Skeletal muscle cell (primary cell): ENCODE measurements around the gene JAK1.
"Not testable (repeated sequence)": the region's sequence is repeated elsewhere in the genome, so short reads cannot be mapped to it uniquely, and the experiment has no call there.

Experiments used
- DNase-seq: peaks from one replicate; pipeline ENCODE4 v3.0.0-alpha.2; 2010; ENCODE audit warnings: low read depth
- H3K4me3 ChIP-seq: 2 replicates; pipeline ENCODE4 v1.5.1; 2011; ENCODE audit warnings: low read depth, mild to moderate bottlenecking, control low read depth, low read length, moderate library complexity

JAK1 gene

DNA sequence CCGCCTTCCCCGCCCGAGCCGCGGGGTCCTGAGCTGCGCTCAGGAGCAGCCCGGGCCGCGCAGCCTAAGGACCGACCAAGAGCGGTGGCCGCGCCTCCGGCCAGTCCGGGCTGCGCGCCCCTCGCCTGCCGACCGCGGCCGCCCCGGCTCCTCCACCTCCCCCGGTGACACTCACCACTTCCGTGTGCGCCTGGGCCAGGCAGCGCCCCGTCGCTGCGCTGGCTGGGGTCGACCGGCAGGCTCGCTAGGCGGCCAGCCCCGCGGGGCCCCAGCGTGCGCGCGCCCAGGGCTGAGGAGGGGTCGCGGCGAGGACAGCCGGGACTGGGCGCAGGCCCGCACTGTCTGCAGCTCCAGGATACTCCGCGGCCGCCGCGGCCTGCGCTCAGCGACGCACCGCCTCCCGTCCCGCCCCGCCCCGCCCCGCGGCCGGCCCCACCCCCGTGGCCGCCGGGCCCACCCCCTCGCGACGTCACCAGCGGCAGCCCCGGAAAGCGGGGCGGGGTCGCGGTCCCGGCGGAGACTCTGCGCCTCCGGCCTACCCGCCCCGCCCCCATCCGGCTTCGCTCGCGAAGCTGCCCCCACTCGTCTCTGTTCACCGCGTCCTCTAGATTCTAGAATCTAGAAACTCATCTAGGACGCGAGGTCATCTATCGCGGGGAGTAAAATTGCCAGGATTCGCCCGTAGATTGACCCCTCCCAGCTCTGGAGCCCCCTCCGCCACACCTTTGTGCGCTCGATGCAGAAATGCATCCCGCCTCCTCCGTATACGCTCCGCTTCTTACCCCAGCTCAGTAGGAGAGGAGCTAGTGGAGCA, at the start of gene JAK1:
TSS of gene JAK1 (minus strand) at position 392 of the 814 bp plus-strand sequence. CDS start 80,285 bp downstream, outside the sequence.
- peak within 1 kb of the TSS; percentile 92 for H3K4me3 ChIP-seq
- DNase-seq, result peak; percentile 38

DNA sequence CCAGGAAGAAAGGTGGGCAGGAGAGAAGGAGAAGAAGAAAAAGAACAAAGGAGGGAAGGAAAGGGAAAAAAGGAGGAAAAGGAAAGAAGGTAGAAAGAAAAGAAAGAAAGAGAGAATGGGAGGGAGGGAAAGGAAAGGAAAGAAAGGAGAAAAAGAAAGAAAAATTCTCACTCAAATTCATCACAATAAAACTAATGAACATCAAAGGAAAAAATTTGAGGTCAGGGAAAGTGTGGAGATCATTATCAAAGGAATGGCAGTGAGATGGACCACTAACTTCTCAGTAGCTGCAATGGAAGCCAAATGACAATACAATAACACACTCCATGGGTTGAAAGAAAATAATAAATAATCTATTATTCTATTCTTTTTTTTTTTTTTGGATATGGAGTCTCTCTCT, 48.0 kb upstream of the JAK1 start:
- DNase-seq, result no peak
- no peak overlapping the region for H3K4me3 ChIP-seq

DNA sequence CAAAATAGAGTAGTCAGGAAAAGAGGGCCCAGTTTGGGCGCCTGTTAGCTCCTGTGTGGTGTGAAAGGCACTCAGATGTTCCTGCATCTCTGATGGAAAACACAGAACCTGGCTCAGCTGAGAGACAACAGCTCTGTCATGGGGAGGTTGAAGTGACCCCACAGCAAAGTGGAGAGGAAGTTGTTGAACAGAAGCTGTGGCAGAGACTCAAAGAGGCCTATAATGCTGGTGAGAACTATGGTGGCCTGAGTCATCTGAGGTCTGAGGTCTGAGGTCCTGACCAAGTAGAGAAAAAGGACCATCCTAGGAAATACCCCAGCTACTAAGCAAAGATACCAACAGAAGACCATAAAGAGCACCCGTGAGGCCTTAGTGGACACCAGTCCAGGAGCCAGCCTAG, 45.6 kb upstream of the JAK1 start:
- DNase-seq, result no peak
- no peak overlapping the region for H3K4me3 ChIP-seq

DNA sequence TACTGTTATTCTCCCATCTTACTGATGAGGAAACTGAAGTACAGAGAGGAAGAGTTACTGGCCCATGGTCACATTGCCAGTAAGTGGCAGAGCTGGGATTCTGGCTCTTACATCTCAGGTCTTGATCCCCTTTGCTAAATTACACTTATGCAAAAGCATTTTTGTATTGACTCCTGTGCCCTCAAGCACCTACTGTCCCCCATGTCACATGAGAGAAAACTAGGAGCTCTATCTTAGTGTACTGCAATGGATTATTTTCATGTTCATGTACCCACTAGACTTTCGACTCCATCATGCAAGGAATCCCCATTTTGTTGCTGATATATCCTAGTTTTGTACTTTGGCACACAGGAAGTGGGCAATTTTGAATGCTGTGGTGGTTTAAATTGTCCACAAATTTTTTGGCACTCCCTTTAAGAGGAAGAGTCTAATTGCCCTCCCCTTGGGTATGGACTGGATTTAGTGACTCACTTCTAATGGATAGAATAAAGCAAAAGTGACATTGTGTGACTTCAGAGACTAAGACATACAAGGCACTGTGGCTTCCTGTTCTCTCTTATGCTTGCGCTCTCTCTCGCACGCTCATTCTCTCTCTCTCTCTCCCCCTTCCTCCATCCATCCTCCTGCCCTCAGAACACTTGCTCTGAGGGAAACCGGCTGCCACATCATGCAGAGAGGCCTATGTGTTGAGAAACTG, 43.5 kb upstream of the JAK1 start:
- H3K4me3 ChIP-seq, result no peak overlapping the region
- DNase-seq, result no peak

DNA sequence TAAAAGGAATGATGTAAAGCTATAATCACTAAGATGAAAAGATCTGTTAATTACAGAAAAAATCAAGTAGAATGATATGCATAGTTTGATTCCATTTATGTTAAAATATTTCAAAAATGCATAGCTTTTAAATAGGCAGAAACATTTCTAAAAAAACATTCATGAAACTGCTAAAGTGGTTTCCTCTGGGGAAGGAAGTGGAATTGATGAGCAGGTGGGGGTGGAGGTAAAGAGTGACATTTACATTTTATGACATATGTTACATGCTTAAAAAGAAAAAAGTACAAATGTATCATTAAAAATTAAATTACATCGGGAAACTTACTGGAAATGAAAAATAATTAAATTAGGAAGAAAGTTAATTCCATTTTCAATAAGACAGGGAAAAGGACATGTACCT, 42.8 kb upstream of the JAK1 start:
- DNase-seq, result no peak
- no peak overlapping the region for H3K4me3 ChIP-seq

DNA sequence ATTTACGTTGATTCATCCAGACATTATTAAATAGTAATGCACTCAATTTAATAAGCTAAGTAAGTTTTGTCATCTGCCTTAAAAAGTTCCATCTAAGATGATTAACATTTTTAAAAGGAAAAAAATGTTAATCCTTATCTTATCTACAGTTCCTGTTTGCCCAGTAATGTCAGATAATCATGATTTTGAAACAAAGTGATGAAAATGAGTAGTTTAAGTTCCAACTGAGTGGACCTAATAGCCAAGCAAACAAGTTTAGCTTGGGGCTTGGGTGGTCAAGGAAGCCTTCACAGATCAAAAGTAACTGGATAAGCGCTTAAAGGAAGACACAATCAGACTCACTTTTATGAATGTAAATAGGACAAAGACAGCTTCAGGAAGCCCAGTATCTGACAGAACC, 40.5 kb upstream of the JAK1 start:
- H3K4me3 ChIP-seq, result no peak overlapping the region
- DNase-seq, result no peak

DNA sequence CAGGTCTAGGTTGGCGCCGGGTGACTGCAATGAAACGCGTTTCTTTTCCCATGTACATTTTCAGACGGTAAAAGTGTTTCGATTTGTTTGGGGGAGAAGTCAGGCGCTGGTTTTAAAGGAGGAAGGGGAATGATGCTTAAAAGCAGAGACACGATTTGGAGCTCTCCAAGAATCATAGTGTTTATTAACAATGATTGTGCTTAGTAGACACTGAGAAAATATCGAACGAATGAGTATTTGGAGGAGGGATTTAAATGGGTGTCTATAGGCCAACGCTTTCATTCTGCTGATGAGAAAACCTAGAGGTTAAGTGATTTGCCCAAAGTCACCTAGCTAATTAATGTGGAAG, 36.9 kb upstream of the JAK1 start:
- DNase-seq, result no peak
- H3K4me3 ChIP-seq, result peak overlapping the region; percentile 54

DNA sequence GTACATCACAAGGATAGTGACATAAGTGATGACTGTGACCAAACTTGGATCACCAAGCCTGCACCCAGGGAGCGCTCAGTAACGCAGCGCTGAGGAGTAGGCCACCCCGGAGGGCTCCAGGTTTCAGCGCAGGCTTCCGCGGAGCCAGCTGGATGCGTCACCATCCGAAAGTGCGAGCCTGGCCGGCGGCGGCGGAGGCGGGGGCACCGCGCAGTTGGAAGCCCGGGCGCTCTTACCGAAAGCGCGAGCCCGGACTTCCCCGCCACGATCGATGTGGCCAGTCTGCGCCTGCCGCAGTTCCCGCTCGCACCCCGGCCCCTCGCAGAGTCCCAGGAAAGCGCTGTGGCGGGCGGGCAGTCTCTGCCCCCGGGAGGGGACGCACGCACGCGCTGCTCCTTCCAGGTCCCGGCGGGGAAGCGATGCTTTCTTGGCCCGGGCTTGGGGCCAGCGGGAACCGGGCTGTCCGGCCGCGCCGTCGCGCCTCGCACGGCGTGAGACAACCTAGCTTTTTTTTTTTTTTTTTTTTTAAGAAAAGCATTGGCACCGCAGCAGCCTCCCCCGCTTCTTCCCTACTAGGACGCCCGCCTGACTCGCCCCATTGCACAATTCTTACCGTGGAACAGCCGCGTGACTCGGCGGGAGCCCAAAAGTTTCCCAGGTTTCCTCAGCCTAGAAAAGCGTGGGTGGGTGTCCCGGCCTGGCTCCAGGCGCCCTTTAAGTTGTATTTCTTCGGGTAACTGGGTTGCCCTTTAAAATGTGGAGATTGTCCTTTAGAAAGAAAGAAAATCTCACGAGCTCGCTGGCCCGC, 36.4 kb upstream of the JAK1 start:
- H3K4me3 ChIP-seq, result peak overlapping the region; percentile 54
- peak; percentile 80 for DNase-seq

DNA sequence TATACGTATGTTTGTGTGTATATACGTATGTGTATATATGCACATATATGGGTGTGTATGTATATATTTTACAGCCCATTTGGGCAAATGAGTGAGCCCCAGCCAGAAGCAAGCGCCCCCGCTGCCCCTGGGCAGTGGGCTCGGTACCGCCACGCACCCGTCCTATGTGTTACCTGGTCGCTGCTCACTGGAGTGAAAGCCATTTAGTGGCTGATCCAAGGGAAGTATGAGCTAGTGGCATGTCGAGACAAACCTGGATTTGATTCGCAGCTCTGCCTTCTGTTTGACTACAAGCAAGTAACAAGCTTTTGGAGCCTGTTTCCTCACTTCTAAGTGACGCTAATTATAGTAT, 35.8 kb upstream of the JAK1 start:
- no peak for DNase-seq
- H3K4me3 ChIP-seq, result peak overlapping the region; percentile 54

DNA sequence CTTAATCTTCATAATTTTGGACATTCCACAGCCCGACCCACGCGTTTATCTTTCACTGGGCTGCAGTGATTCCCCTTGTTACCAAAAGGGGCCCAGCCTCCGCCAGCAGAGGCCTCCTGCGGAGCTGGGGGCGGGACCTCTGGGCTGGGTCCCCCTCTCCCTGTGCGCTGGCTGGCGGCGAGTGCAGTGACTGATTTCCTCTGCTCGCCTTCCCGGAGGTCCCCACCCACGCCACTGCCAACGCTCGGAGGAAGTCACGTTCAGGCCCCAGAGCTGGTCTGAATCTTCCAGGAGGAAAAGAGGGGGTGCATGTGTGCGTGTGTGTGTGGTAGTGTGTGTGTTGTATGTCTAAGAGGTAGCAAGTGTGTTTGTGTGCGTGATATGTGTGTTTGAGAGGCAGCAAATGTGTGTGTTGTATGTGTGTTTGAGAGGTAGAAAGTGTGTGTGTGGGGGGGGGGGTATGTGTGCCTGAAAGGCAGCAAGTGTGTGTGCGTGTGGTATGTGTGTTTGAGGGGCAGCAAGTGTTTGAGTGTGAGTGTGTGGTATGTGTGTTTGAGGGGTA, 35.0 kb upstream of the JAK1 start:
- peak overlapping the region; percentile 22 for H3K4me3 ChIP-seq
- DNase-seq, result peak; percentile 60

DNA sequence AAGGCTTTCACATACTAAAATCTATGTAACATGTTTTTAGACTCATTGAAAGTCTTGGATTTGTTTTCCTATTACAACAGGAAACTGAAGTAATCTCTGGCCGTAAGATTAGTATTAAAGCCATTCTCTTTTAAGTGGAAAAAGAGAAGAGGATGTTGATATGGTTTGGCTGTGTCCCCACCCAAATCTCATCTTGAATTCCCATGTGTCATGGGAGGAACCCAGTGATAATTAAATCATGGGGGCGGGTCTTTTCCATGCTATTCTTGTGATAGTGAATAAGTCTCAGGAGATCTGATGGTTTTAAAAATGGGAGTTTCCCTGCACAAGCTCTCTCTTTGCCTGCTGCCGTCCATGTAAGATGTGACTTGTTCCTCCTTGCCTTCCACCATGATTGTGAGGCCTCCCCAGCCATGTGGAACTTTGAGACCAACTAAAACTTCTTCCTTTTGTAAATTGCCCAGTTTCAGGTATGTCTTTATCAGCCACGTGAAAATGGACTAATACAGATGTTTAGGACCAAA, 32.1 kb upstream of the JAK1 start:
- not testable (repeated sequence) for DNase-seq, H3K4me3 ChIP-seq

DNA sequence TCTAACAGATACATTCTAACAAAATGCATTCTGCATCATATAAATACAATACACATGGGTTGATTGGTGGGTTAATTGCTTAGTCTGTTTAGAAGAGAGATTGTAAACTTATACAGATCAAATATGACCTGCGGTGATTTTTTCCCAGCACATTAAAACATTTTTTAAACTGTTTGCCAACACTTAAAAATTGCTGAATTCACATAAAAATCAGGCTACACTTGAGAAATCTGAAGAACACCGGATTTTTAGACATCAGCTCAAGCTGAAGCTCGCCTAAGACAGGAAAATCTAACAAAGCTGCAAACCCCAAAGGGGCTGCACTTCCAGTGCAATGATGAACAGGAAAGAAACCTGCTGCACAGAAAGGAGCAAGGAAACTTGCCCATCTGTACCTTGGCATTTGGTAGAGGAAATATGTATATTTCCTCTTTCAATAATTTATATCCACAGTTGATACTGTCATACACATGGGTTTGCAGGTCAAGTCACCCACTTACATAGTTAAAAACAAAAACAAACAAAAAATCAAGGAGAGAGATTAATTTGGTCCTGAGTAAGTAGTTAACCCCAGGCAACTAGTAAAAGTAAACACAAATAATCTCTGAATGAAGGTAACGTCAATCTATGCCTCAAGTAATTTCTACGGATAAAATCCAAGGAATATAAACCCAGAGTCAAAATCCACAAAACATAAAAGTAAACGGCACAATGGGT, 30.4 kb upstream of the JAK1 start:
- DNase-seq, result no peak
- H3K4me3 ChIP-seq, result no peak overlapping the region

DNA sequence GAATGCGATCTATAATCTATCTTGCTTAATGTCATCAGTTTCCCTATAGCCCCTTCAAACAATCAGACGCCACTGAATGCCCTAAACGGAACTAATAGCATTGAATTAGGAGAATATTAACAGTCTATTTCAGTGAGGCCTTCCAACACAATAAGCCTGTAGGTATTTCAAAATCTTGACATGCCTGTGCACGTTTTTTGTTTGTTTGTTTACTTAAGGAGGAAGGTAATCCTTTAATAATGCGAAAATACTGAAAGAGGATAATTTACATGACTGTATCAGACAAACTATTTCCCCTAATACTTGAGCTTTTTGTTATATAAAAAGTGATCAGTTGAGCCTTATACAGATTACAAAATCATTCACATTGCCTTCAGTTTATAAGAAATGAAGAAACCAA, 29.0 kb upstream of the JAK1 start:
- no peak overlapping the region for H3K4me3 ChIP-seq
- no peak for DNase-seq

DNA sequence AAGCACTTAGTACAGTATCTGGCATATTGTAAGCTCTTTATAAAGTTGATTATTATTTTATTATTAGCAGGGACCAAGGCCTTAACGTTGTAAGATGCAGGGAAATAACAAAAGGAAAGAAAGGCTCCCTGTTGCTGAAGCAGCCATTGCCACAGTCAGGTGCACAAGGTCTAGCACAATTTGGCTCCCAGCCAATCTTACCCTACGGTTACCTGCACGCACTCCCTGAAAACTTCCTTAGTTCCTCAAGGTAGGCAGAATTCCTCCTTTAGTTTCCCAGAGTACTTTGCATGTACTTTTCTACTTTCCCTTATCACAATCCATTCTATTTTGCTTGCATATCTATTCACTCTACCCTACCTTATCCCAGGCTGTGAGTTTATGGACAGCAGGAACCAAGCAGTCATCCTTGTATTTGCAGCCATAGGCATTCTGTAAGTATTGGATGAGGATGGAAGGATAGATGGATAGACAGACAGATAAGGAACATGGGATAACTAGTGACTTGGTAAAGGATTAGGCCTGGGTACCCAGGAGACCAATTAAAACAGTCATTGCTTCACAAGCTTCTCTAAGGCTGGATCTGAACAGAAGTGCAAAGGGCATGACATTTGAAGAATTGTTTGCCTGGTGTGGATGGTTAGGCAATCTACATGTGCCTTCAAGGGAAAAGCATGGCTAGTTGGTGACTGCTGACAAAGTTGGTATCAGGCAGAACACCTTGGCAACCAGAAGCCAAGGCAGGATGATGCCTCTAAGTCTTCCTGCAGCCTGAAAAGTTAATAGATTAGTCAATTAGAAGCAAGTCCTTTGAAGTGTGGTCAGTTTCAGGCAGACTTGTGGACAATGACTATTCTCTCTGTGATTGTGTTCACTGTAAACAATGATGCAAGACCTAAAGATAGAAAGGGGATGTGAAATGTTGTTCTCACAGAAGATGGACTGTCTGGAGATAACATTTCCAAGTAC, 20.8 kb upstream of the JAK1 start:
- H3K4me3 ChIP-seq, result no peak overlapping the region
- no peak for DNase-seq

DNA sequence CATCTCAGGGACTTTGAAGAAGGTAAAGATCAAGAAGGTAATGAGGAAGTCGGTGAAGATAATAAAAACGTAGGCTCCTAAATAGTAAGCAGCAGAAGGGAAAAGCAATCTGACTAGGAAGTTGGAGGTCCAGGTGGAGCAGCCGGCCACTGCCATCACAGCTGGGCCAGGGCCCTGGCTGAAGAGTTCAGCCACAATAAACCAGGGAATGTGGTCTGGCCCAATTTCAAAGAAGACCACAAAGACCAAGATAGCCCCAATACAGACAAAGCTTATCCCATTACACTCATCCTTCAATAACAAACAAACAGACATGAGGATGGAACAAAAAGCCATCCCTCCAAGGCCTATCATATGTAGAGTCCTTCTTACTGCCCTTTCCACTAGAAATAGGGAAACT, 18.4 kb upstream of the JAK1 start:
- no peak for DNase-seq
- no peak overlapping the region for H3K4me3 ChIP-seq

DNA sequence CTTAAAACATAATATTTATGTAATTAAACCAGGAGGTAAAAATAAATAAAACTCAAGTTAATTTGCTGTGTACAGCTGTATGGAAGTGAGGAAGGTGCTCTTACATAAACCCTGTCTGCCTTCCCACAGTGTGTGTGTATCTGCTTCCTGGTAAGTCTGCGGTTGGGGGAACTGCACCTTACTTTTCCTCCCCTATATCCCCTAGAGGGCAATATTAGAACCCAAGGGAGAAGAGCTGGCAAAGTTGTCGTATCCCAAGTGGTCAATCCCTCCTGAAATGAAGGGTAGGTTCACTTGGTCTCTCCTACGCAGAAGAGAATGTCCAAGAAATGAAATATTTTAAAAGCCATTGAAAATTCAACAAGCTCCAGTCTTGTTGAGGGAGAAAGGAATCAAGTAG, 17.8 kb upstream of the JAK1 start:
- no peak overlapping the region for H3K4me3 ChIP-seq
- DNase-seq, result no peak

DNA sequence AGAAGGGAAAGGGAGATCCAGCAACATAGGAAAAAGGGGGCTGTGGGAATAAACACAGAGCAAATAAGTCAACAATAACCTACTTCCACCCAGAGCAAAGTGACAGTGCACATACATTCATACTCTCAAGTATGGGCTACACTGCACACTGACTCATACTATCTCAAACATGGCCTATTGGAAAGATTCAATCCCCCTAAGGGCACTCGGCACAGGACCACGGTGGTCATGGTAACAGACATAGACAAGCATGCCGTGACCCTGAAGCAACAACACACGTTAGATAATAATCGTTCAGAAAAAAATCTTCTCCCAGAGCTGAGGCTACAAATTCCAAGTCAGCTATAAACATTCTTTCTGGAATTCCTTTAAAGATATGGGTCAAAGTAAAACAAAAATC, 16.8 kb upstream of the JAK1 start:
- no peak overlapping the region for H3K4me3 ChIP-seq
- DNase-seq, result no peak
